ENCODE data around the gene SPEG. TPM values are rescaled to one million over a fixed set of nuclear protein-coding genes. Genes with fewer than 3 reads are reported as not detected.
"Not testable (repeated sequence)": the region's sequence is repeated elsewhere in the genome, so short reads cannot be mapped to it uniquely, and the experiment has no call there.

The SPEG gene
- polyA plus RNA-seq (2013, experiment 1 of 2; ENCODE audit: insufficient read length): 68.5 TPM
- polyA plus RNA-seq (2013, experiment 2 of 2; ENCODE audit: insufficient read length): 114 TPM

DNA sequence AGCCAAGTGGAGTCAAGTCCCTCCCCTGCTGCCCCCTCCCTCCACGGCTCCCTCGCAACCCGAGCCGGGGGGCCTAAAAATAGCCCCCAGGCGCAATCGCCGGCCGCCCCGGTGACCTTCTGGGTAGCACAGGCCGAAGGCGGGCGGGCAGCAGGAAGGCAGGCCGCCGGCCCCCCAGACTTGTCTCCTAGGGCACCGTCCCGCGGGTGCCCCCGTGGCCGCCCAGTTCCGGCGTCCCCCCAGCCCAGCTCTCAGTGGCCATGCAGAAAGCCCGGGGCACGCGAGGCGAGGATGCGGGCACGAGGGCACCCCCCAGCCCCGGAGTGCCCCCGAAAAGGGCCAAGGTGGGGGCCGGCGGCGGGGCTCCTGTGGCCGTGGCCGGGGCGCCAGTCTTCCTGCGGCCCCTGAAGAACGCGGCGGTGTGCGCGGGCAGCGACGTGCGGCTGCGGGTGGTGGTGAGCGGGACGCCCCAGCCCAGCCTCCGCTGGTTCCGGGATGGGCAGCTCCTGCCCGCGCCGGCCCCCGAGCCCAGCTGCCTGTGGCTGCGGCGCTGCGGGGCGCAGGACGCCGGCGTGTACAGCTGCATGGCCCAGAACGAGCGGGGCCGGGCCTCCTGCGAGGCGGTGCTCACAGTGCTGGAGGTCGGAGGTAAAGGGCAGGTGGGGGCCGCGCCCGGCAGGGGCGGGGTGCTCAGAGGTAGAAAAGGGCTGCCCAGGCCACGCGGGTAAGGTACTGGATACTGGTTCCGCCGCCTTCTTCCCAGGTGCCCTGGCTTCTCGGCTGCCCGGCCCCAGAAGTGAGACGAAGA lies at the start of gene SPEG:
Gene SPEG (plus strand): TSS at position 126 of the 808 bp plus-strand sequence. CDS start 135 bp downstream, at position 261.
- DNase-seq: peak; percentile 28

- no peak for DNase-seq
These were observed 49.8 kb upstream of the SPEG start for GRCh38 chr2:219384859-219385258.

GRCh38 chr2:219385958-219386520 lies 48.6 kb upstream of the SPEG start:
- DNase-seq: no peak

DNA sequence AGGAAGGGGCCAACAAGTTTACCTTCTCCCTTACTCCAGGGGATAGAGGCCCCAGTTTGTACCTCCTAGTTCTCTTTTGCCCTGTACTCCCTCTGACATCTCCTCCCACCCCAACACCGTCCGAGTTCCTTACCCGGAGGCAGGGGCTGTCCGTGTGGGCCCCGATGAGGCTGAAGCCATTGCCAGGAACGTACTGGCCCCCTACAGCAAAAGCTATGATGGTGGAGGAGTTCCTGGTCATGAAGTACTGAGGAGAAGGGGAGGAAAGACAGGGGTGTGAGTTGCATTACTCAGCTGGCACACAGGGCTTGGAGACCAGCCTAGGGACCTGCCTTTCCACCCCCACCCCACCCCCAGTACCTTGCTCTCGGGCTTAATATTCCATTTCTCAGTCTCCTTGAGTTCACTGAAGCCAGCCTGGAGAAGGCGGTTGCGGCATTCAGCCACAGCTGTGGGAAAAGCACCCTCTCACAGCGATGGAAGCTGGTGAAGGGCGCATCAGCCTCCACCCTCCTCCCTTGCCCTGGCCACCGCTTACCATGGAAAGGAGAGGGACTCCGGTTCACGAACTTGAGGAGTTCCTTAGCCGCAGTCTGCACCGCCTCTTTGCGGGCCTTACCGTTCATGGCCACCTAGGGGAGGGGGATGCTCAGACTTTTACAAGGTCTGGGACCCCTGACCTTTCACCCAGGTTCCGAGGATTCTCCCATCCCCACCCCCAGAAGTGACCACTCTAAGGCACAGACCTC lies 47.9 kb upstream of the SPEG start:
- no peak for DNase-seq

GRCh38 chr2:219387306-219388120 lies 47.1 kb upstream of the SPEG start, which contains the start of gene DNPEP:
TSS of gene DNPEP (minus strand) at chr2:219387912. CDS start at chr2:219387794, 118 bp downstream.
- peak; percentile 85 for DNase-seq

DNA sequence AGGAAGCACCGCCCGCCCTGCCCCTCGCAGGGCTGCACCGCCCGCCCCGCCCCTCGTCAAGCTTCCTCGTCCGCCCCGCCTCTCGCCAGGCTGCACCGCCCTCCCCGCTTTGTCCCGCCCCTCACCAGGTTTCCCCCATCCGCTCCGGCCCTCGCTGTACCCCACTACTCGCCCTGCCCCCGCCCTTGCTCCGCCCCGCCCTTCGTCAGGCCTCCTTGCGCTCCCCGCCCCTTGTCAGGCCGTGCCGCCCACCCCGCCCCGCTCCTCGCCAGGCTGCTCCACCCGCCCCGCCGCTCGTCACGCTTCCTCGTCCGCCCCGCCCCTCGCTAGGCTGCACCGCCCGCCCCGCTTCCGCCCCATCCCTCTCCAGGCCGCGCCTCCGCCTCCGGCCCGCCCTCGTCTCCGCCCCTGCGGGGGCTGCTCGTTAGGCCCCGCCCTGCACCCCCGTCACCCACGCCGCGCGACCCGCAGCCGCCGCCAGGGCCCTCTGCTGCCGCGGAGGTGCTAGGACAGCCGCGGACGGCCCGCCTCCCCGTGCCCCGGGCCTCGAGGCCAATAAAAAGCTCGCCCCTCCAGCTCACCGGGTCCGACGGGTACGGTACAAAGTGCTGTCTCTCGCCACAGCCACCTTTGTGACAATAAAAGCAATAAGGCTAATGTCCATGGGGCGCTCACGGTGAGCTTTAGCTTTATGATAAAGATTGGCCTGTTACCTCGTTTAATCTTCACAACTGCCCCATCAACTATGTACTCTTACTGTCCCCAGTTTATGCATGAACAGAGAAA lies 46.3 kb upstream of the SPEG start:
- peak; percentile 94 for DNase-seq

DNA sequence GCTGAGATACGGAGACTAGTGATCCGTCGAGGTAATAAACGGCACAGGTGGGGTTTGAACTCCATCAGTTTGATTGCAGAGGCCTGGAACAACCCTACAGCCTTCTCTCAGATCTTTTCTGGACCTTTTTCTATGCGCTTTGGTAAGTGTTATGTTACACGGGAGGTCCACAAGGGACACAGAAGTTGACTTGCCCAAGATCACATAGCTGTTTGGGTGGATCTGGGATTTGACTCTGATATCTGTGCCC lies 45.8 kb upstream of the SPEG start:
- no peak for DNase-seq

- no peak for DNase-seq
These were observed 41.9 kb upstream of the SPEG start for GRCh38 chr2:219392754-219393153.

GRCh38 chr2:219395056-219395455 lies 39.6 kb upstream of the SPEG start:
- not testable (repeated sequence) for DNase-seq

DNA sequence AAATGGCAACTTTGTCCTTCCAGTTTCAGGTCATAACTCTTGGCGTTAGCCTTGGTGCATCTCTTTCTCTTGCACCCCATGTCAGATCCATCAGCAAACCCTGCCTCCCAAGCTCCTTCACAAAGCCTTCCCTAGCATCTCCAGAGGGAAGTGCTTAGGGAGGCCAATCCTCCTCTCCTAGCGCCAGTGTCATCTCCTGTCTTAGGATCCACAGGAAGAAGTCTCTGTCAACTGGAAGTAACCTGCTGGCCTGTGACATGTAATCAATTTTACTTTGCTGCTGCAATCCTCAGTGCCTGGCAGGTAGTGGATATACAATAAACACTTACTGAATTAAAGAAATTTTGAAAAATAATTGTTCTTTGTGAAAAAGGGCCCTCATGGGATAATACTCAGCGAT lies 39.0 kb upstream of the SPEG start:
- no peak for DNase-seq

DNA sequence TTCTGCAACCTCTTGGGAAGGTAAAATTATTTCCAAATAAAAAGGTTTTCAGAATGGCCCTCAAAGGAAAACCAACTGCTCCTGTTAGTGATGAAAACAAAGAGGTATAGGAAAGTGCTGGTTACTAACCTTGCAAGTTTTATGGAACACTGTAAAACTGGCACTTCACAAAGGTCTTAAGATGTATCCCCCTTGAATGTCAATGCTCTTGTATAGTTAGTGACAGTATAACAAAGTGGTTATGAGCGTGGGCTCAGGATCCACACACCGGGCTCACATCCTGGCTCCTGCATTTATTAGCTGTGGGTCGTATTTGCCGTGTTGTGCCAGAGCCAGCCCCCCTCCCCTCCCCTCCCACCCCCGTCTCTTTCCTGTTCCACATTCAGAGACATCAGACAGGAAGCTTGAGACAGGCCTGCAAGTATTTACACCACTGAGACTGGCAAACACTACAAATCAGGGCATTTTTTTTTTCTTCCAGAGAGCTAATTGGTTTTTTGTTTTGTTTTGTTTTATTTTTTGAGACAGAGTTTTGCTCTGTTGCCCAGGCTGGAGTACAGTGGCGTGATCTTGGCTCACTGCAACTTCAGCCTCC lies 37.7 kb upstream of the SPEG start:
- no peak for DNase-seq

DNA sequence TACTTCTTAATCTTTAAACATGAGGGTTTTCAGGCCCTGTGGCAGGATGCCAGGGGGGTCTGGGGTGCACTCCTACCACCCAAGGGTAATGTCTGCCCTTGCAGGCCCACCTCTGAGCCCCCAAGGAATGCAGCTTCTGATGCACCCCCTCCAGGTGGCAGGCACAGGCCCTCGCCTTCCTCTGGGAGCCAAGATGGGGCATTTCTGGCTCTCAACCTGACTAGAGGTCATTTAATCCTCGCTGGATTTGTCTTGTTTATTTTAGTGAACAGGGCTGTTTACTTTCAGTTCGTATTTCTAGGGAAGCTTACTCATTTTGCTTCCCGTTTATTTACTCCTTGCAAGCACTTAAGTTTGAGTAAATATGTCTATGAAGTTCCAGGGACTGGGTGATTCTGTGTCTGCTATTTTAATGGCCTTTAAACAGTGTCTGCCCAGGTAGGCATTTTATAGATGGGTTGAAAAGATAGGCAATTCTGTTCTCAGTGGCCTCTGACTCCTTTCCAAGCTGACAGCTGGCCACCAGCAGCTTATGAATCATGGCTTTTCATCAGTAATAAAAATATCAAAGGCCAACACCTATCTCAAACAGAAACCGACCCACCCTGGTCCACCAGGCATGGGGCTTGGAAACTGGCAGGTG lies 35.8 kb upstream of the SPEG start:
- no peak for DNase-seq

GRCh38 chr2:219399716-219400478 lies 34.7 kb upstream of the SPEG start:
- no peak for DNase-seq

GRCh38 chr2:219400562-219400961 lies 34.1 kb upstream of the SPEG start:
- no peak for DNase-seq

DNA sequence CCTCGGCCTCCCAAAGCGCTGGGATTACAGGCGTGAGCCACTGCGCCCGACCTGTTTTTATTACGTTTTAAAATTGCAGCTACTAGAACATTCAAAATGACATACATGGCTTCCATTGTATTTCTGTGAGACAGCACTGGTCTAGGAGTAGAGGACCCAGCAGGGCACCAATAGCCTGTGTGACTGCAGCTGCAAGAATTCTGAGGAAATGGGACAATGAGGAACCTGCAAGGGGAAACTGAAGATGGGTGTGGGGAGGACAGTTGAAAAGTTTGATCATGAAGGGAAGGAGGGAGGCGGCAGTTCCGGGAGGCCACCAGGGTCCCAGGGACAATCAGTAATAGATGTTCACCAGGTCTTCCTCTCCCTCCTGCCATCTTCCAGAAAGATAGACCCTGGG lies 33.0 kb upstream of the SPEG start:
- no peak for DNase-seq

- DNase-seq: peak; percentile 85
These were observed 31.8 kb upstream of the SPEG start for GRCh38 chr2:219402665-219403515.

DNA sequence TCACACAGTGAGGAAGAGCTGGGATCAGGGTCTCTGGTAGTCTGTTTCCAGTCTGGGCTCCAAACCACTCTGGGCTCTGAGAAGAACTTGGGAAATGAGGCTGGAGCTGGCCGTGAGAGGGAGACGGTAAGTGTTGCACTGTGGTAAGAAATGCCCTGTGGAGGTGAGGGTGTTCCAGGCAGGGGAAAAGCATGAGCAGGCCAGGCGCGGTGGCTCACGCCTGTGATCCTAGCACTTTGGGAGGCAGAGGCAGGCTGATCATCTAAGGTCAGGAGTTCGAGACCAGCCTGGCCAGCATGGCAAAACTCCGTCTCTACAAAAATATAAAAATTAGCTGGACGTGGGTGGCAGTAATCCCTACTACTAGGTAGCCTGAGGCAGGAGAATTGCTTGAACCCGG lies 30.8 kb upstream of the SPEG start:
- no peak for DNase-seq

DNA sequence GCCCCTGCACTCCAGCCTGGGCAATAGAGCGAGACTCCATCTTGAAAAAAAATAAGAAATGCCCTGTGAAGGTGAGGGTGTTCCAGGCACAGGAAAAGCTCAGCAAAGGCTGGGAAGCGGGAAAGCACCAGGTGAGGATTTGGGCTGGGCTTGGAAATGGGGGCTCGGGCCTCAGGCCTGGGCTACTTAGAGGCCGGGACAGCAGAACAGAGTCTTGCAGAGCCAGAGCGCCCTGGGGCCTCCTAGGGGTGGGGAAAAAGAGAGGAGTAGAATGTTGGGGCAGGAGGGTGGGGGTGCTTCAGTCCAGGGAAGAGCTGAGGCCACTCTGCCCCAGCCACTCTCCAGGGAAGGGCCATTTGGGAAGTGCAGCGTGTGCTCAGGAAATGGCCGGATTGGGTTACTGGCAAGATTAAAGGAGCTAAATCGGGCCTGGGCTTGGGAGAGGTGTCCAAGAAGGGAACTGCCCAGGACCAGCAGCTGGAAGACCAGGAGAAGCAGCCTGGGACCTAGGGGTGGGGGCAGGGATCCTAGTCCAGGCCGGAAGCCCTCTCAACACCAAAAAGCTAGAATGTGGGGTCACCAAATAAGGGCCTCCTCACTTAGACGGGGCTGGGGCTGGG lies 30.2 kb upstream of the SPEG start:
- no peak for DNase-seq

DNA sequence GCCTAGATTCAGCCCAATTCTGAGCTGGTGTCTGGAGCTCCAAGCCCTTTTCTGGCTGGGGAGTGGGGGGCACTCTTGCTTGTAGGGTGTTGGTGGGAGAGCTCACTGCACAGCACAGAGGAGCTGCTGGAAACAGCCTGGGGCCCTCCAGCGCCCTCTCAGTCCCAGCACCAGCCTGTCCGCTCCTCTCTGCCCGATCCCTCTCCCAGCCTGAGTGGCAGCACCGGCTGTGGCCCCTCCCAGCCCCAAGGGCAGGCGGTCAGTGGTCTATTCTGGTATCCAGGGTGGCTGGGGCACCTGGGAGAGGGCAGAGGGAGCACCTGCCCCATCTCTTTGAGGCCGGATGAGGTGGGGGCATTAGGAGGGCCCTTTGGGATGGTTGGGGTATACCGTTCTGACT lies 29.7 kb upstream of the SPEG start:
- no peak for DNase-seq

Measured in fibroblast of skin of back (primary cell).